NB4 (cell line): ENCODE data around the gene INAVA.

Source experiments
- DNase-seq: peaks from one replicate; pipeline ENCODE4 v3.0.0; 2010; ENCODE audit warnings: low read depth
- H3K4me3 ChIP-seq: one replicate; pipeline ENCODE4 v1.5.1; 2011; ENCODE audit warnings: mild to moderate bottlenecking, low read depth, low read length, moderate library complexity
- CTCF ChIP-seq: IDR thresholded peaks from one replicate; pipeline ENCODE4 v1.5.1; 2012; ENCODE audit warnings: low read depth, low read length
- MAX ChIP-seq: IDR thresholded peaks from 2 replicates; pipeline ENCODE4 v1.6.1; 2011; ENCODE audit warnings: low read depth, low read length
- MYC ChIP-seq: IDR thresholded peaks from 2 replicates; pipeline ENCODE4 v1.6.1; 2011; ENCODE audit warnings: low read depth, low read length
- POLR2A ChIP-seq: IDR thresholded peaks from 2 replicates; pipeline ENCODE4 v1.6.1; 2011; ENCODE audit warnings: mild to moderate bottlenecking; ENCODE audit not compliant: insufficient read length; ENCODE audit errors: extremely low read depth

Gene INAVA

GRCh38 chr1:200873116-200873670 is 21.5 kb upstream of the INAVA start:
- TF ChIP-seq POLR2A: no peak
- TF ChIP-seq CTCF: no peak
- TF ChIP-seq MYC: no peak
- no peak for TF ChIP-seq MAX
- no peak overlapping the region for H3K4me3 ChIP-seq
- DNase-seq: no peak

- no peak for DNase-seq
- no peak for TF ChIP-seq MYC
- TF ChIP-seq CTCF: no peak
- TF ChIP-seq POLR2A: no peak
- no peak for TF ChIP-seq MAX
- H3K4me3 ChIP-seq: no peak overlapping the region
These were observed 20.9 kb upstream of the INAVA start for GRCh38 chr1:200873671-200874397.

- no peak for TF ChIP-seq MAX
- TF ChIP-seq CTCF: no peak
- no peak for TF ChIP-seq POLR2A
- no peak for TF ChIP-seq MYC
- DNase-seq: no peak
- H3K4me3 ChIP-seq: no peak overlapping the region
These were observed 20.0 kb upstream of the INAVA start for GRCh38 chr1:200874694-200875093.

GRCh38 chr1:200875416-200875815 is 19.3 kb upstream of the INAVA start:
- TF ChIP-seq POLR2A (no peak), MAX (no peak), MYC (no peak), CTCF (no peak)
- DNase-seq: no peak
- no peak overlapping the region for H3K4me3 ChIP-seq

- no peak overlapping the region for H3K4me3 ChIP-seq
- TF ChIP-seq CTCF: no peak
- no peak for TF ChIP-seq POLR2A
- no peak for TF ChIP-seq MYC
- TF ChIP-seq MAX: no peak
- no peak for DNase-seq
These were observed 17.7 kb upstream of the INAVA start for GRCh38 chr1:200877010-200877409.
